ENCODE results near the gene ASB18.

ASB18 gene

GRCh38 chr2:236241181-236242056, 22.8 kb downstream of the ASB18 start:
- DNase-seq (ENCODE audit: low spot score) = no peak

GRCh38 chr2:236240228-236240990, 23.8 kb downstream of the ASB18 start:
- no peak for DNase-seq (ENCODE audit: low spot score)

GRCh38 chr2:236239276-236240065, 24.7 kb downstream of the ASB18 start:
- DNase-seq (ENCODE audit: low spot score) = no peak

GRCh38 chr2:236238751-236239150, 25.5 kb downstream of the ASB18 start:
- DNase-seq (ENCODE audit: low spot score) = no peak

- DNase-seq (ENCODE audit: low spot score) = no peak
Observed at GRCh38 chr2:236237468-236238190, 26.6 kb downstream of the ASB18 start.

- no peak for DNase-seq (ENCODE audit: low spot score)
Observed at GRCh38 chr2:236236559-236237452, 27.4 kb downstream of the ASB18 start.

- no peak for DNase-seq (ENCODE audit: low spot score)
Observed at GRCh38 chr2:236229186-236229585, 35.0 kb downstream of the ASB18 start.

- no peak for DNase-seq (ENCODE audit: low spot score)
Observed at GRCh38 chr2:236223675-236224074, 40.5 kb downstream of the ASB18 start.

GRCh38 chr2:236221798-236222197, 42.4 kb downstream of the ASB18 start:
- no peak for DNase-seq (ENCODE audit: low spot score)

- no peak for DNase-seq (ENCODE audit: low spot score)
Observed at GRCh38 chr2:236219411-236219810, 44.8 kb downstream of the ASB18 start.

- DNase-seq (ENCODE audit: low spot score) = no peak
Observed at GRCh38 chr2:236217926-236218325, 46.3 kb downstream of the ASB18 start.

GRCh38 chr2:236216711-236217110, 47.5 kb downstream of the ASB18 start:
- DNase-seq (ENCODE audit: low spot score) = no peak

GRCh38 chr2:236215761-236216333, 48.4 kb downstream of the ASB18 start:
- DNase-seq (ENCODE audit: low spot score) = no peak

- no peak for DNase-seq (ENCODE audit: low spot score)
Observed at GRCh38 chr2:236215196-236215595, 49.0 kb downstream of the ASB18 start.

- DNase-seq (ENCODE audit: low spot score) = no peak
Observed at GRCh38 chr2:236214376-236214995, 49.7 kb downstream of the ASB18 start.

- DNase-seq (ENCODE audit: low spot score) = no peak
Observed at GRCh38 chr2:236211296-236211695, 52.9 kb downstream of the ASB18 start.

GRCh38 chr2:236210536-236210935, 53.7 kb downstream of the ASB18 start:
- DNase-seq (ENCODE audit: low spot score) = no peak

GRCh38 chr2:236209996-236210395, 54.2 kb downstream of the ASB18 start:
- DNase-seq (ENCODE audit: low spot score) = no peak

GRCh38 chr2:236209535-236209934, 54.7 kb downstream of the ASB18 start:
- no peak for DNase-seq (ENCODE audit: low spot score)
